ENCODE measurements around the gene PPP1R14B. TPM values are rescaled to one million over a fixed set of nuclear protein-coding genes. Genes with fewer than 3 reads are reported as not detected.

PPP1R14B gene
- total and polyA plus RNA-seq, 2 of the 13 experiments (the other 11 are each of a cell fraction or from before 2014, with no cell fraction given): 110 to 148 TPM

- TF ChIP-seq ZNF318 (CRISPR knock-in tag; IDR thresholded peaks at IDR 0.05) (no peak), MIER2 (CRISPR knock-in tag; IDR thresholded peaks at IDR 0.05) (no peak; the same call in 1 of the 2 replicates), ZNF652 (CRISPR knock-in tag; IDR thresholded peaks at IDR 0.05; ENCODE audit: borderline replicate concordance, low read depth) (peak; percentile 99), ZFP62 (CRISPR knock-in tag; IDR thresholded peaks at IDR 0.05) (no peak), SMAD3 (CRISPR knock-in tag; IDR thresholded peaks at IDR 0.05) (no peak), SOX6 (IDR thresholded peaks at IDR 0.05) (no peak), SOX6 (CRISPR knock-in tag; IDR thresholded peaks at IDR 0.05) (peak; percentile 39; the same call in 1 of the 2 replicates), ZBTB44 (CRISPR knock-in tag; IDR thresholded peaks at IDR 0.05) (no peak), GATA4 (IDR thresholded peaks at IDR 0.05; ENCODE audit: borderline replicate concordance, low read depth) (no peak), ZNF512 (CRISPR knock-in tag; IDR thresholded peaks at IDR 0.05) (no peak), NONO (IDR thresholded peaks at IDR 0.05) (no peak), NONO (CRISPR knock-in tag; conservative IDR thresholded peaks at IDR 0.05) (peak; percentile 63), ZNF670 (CRISPR knock-in tag; IDR thresholded peaks at IDR 0.05; ENCODE audit: borderline replicate concordance) (peak; percentile 71; the same call in 1 of the 2 replicates), TFAP4 (IDR thresholded peaks at IDR 0.05; ENCODE audit: borderline replicate concordance, low read depth) (no peak), HNRNPK (IDR thresholded peaks at IDR 0.05; ENCODE audit: low read depth, low read length, poor library complexity, severe bottlenecking) (no peak), ZNF790 (CRISPR knock-in tag; IDR thresholded peaks at IDR 0.05; ENCODE audit: borderline replicate concordance) (no peak), TSC22D2 (CRISPR knock-in tag; IDR thresholded peaks at IDR 0.05; ENCODE audit: borderline replicate concordance) (peak; percentile 11; the same call in 1 of the 2 replicates), FOXK1 (CRISPR knock-in tag; IDR thresholded peaks at IDR 0.05; ENCODE audit: borderline replicate concordance, low read depth) (peak; percentile 89; the same call in 1 of the 2 replicates)
Measured at GRCh38 chr11:64269540-64270220, 22.9 kb upstream of the PPP1R14B start (continued).

Measured in HepG2 (cell line).